ENCODE results near the gene ZNF496.
A peak's percentile ranks its signal among the peaks of the same experiment; 100 is the strongest.
"Not testable (repeated sequence)": the region's sequence is repeated elsewhere in the genome, so short reads cannot be mapped to it uniquely, and the experiment has no call there.

The ZNF496 gene

GRCh38 chr1:247358920-247359319 is 27.3 kb upstream of the ZNF496 start:
- no peak for DNase-seq

- DNase-seq, result no peak
Observed at GRCh38 chr1:247357781-247358211, 26.1 kb upstream of the ZNF496 start.

- no peak for DNase-seq
Observed at GRCh38 chr1:247357052-247357780, 25.5 kb upstream of the ZNF496 start.

- not testable (repeated sequence) for DNase-seq
Observed at GRCh38 chr1:247355160-247355559, 23.5 kb upstream of the ZNF496 start.

- DNase-seq, result no peak
Observed at GRCh38 chr1:247352175-247352574, 20.5 kb upstream of the ZNF496 start.

GRCh38 chr1:247350587-247350986 is 18.9 kb upstream of the ZNF496 start:
- DNase-seq, result no peak

- no peak for DNase-seq
Observed at GRCh38 chr1:247347477-247348222, 16.0 kb upstream of the ZNF496 start.

GRCh38 chr1:247345881-247346280 is 14.2 kb upstream of the ZNF496 start:
- no peak for DNase-seq

- DNase-seq, result no peak
Observed at GRCh38 chr1:247343801-247344200, 12.1 kb upstream of the ZNF496 start.

- no peak for DNase-seq
Observed at GRCh38 chr1:247338723-247339275, 7.1 kb upstream of the ZNF496 start.

GRCh38 chr1:247337961-247338360 is 6.3 kb upstream of the ZNF496 start:
- DNase-seq, result no peak

GRCh38 chr1:247337250-247337746 is 5.6 kb upstream of the ZNF496 start:
- DNase-seq, result no peak

- no peak for DNase-seq
Observed at GRCh38 chr1:247336390-247336789, 4.7 kb upstream of the ZNF496 start.

- DNase-seq, result no peak
Observed at GRCh38 chr1:247335882-247336281, 4.2 kb upstream of the ZNF496 start.

- DNase-seq, result no peak
Observed at GRCh38 chr1:247334378-247335133, 2.9 kb upstream of the ZNF496 start.

GRCh38 chr1:247332623-247333361 is 1.1 kb upstream of the ZNF496 start:
- no peak for DNase-seq

GRCh38 chr1:247332215-247332622 is 552 bp upstream of the ZNF496 start:
- no peak for DNase-seq

GRCh38 chr1:247331172-247331524 is 519 bp downstream of the ZNF496 start:
- DNase-seq, result peak; percentile 24

GRCh38 chr1:247330548-247331171 is 1.0 kb downstream of the ZNF496 start:
- no peak for DNase-seq

GRCh38 chr1:247329097-247329617 is 2.5 kb downstream of the ZNF496 start:
- DNase-seq, result no peak

GRCh38 chr1:247328311-247328710 is 3.4 kb downstream of the ZNF496 start:
- DNase-seq, result no peak

All from NCI-H1694 (cell line).